HepG2 (cell line): ENCODE measurements around the gene PRPF4. TPM values are rescaled to one million over a fixed set of nuclear protein-coding genes. Genes with fewer than 3 reads are reported as not detected.

Experiments used
- ATAC-seq: fragments of 200-7000 bp; cut with Tn5 transposase; 3 replicates; pipeline ENCODE4 v1.9.1; 2020; ENCODE audit warnings: mild to moderate bottlenecking, moderate library complexity
- BruUV-seq: library from RNA; stranded (reverse); fragments of 400-500 nt; replicated peaks from 2 replicates; lab custom pipeline; 2021; lab: Mats Ljungman, UMichigan
- CTCF ChIA-PET: fragments of 300-600 bp; formaldehyde crosslinking; extraction: SDS; loops from one replicate; lab custom pipeline; 2021; ENCODE audit warnings: low total read pairs, inconsistent platforms, low intra/inter-chr PET ratio; lab: Yijun Ruan, JAX
- POLR2A ChIA-PET: fragments of 350-600 bp; sonication (Branson Sonifier 250); formaldehyde crosslinking; loops from one replicate; lab custom pipeline; 2020; ENCODE audit warnings: antibody characterized with exemption, inconsistent platforms; lab: Yijun Ruan, JAX
- DNase-seq: peaks from one replicate; pipeline ENCODE4 v3.0.0-alpha.2; 2015; ENCODE audit warnings: low spot score
- FAIRE-seq: peaks from 3 replicates; lab custom pipeline; 2011; peaks lifted over from hg19 to GRCh38; lab: Jason Lieb, UNC
- H2AFZ ChIP-seq: one replicate; pipeline ENCODE4 v1.6.1; 2011; ENCODE audit warnings: low read length, inconsistent platforms
- H3K27ac ChIP-seq: fragments of 300-600 bp; 3 replicates; pipeline ENCODE4 v1.8.0; 2011; ENCODE audit warnings: mixed run types, mild to moderate bottlenecking, mixed read lengths, low read length, inconsistent platforms; ENCODE audit not compliant: insufficient read depth; ENCODE audit errors: extremely low read length
- H3K27me3 ChIP-seq, 2 experiments: fragments of 200-600 bp in 1 of 2; 2 replicates in 1 of 2; 3 replicates in 1 of 2; pipeline versions ENCODE4 v1.6.0 to v1.8.0; 2011; ENCODE audit warnings: low read length in 2 of 2, mild to moderate bottlenecking in 2 of 2, moderate library complexity in 2 of 2, inconsistent platforms in 1 of 2; ENCODE audit not compliant: insufficient read depth in 2 of 2, control insufficient read depth in 1 of 2
- H3K36me3 ChIP-seq, 2 experiments: fragments of 200-600 bp in 1 of 2; replicated peaks in 1 of 2; 2 replicates in 1 of 2; 3 replicates in 1 of 2; pipeline versions ENCODE4 v1.5.1 to v1.8.0; 2011; ENCODE audit warnings: low read length in 2 of 2, inconsistent platforms in 1 of 2; ENCODE audit not compliant: insufficient read depth in 2 of 2, control insufficient read depth in 1 of 2
- H3K4me1 ChIP-seq: 2 replicates; pipeline ENCODE4 v1.5.1; 2012; ENCODE audit warnings: low read length, inconsistent platforms; ENCODE audit not compliant: insufficient read depth
- H3K4me2 ChIP-seq: 2 replicates; pipeline ENCODE4 v1.6.0; 2011; ENCODE audit warnings: low read depth, low read length, inconsistent platforms
- H3K4me3 ChIP-seq, 3 experiments: fragments of 200-600 bp in 1 of 3; sonication (generic), shearing (Covaris generic) in 1 of 3; replicated peaks in 1 of 3; 2 replicates each; pipeline ENCODE4 v1.5.1; 2011 to 2016; ENCODE audit warnings: low read length in 3 of 3, inconsistent platforms in 2 of 3, low read depth in 2 of 3, mild to moderate bottlenecking in 2 of 3, control low read depth in 1 of 3, mixed read lengths in 1 of 3; ENCODE audit not compliant: insufficient read depth in 1 of 3
- H3K79me2 ChIP-seq: one replicate; pipeline ENCODE4 v1.6.1; 2011; ENCODE audit warnings: low read length, inconsistent platforms; ENCODE audit not compliant: insufficient read depth
- H3K9ac ChIP-seq: 2 replicates; pipeline ENCODE4 v1.6.0; 2011; ENCODE audit warnings: mild to moderate bottlenecking, low read depth, low read length, inconsistent platforms; ENCODE audit not compliant: insufficient read depth
- H3K9me3 ChIP-seq: 2 replicates; pipeline ENCODE4 v1.5.1; 2012; ENCODE audit warnings: mild to moderate bottlenecking, low read length
- H4K20me1 ChIP-seq: 2 replicates; pipeline ENCODE4 v1.6.0; 2011; ENCODE audit warnings: inconsistent platforms, mild to moderate bottlenecking, low read length, moderate library complexity; ENCODE audit not compliant: insufficient read depth
- CHCHD3 ChIP-seq: sonication (generic); formaldehyde crosslinking; IDR thresholded peaks from 2 replicates; pipeline ENCODE4 v1.8.0; 2022; ENCODE audit warnings: mild to moderate bottlenecking, missing genetic modification reagents, moderate library complexity
- GATAD2A ChIP-seq: IDR thresholded peaks from 2 replicates; pipeline ENCODE4 v1.6.1; 2016
- JUN ChIP-seq: sonication (generic); formaldehyde crosslinking; IDR thresholded peaks from 2 replicates; pipeline ENCODE4 v1.4.0; 2020; ENCODE audit warnings: mild to moderate bottlenecking, missing genetic modification reagents
- KAT2B ChIP-seq: fragments of 150-350 bp; IDR thresholded peaks from 2 replicates; pipeline ENCODE4 v1.6.1; 2014; ENCODE audit warnings: low read depth, low read length, borderline replicate concordance
- MLXIP ChIP-seq: sonication (generic); formaldehyde crosslinking; IDR thresholded peaks from 2 replicates; pipeline ENCODE4 v1.9.0; 2021; ENCODE audit warnings: missing genetic modification reagents, borderline replicate concordance
- PHB2 ChIP-seq: fragments of 450-650 bp; IDR thresholded peaks from 2 replicates; pipeline ENCODE4 v1.6.1; 2018; ENCODE audit not compliant: partially characterized antibody
- THAP7 ChIP-seq: sonication (generic); formaldehyde crosslinking; IDR thresholded peaks from 2 replicates; pipeline ENCODE4 v1.8.1; 2023; ENCODE audit warnings: mild to moderate bottlenecking, missing genetic modification reagents
- WGBS: methylation state at CpG from one replicate; pipeline ENCODE4 v1.1.6; 2017; ENCODE audit warnings: low lambda C conversion rate; 5-methylcytosine and 5-hydroxymethylcytosine counted together
- in situ Hi-C: cut with HindIII; loops from 2 replicates; pipeline ENCODE4 v1.10.0; 2017; ENCODE audit warnings: low pct_unique_long_range_greater_than_20kb; ENCODE audit not compliant: extremely low pct_ligation_motif_present
- intact Hi-C: fragments of 100-400 bp; cut with micrococcal nuclease; formaldehyde crosslinking; loops from one replicate; pipeline ENCODE4 v1.10.0; 2022; ENCODE audit not compliant: unreplicated experiment
- polyA plus RNA-seq, 8 experiments: library from polyadenylated mRNA; depleted of rRNA in 3 of 8; stranded (reverse) in 7 of 8; unstranded in 1 of 8; fragments of >200 nt; fragmentation: Illumina TruSeq in 4 of 8; extraction: Trizol in 4 of 8; gene quantifications; 2 replicates each; pipeline versions ENCODE4 v1.2.1 to v1.2.3, GENCODE V29; 2011 to 2016; ENCODE audit warnings: low read depth in 4 of 8, missing spikeins in 1 of 8, mixed read lengths in 1 of 8; ENCODE audit not compliant: insufficient read depth in 1 of 8
- total RNA-seq, 5 experiments: library from RNA; depleted of rRNA; stranded (reverse); fragments of >200 nt; fragmentation: Illumina TruSeq; extraction: Trizol; gene quantifications; 2 replicates each; pipeline ENCODE4 v1.2.3, GENCODE V29; 2016; ENCODE audit warnings: low read depth in 1 of 5
- TF ChIP-seq, protein P1 (sequence below): IDR thresholded peaks from 2 replicates; pipeline ENCODE4 v1.6.1; 2016

Gene PRPF4
- total and polyA plus RNA-seq, 2 of the 13 experiments (the other 11 are each of a cell fraction or from before 2014, with no cell fraction given), result 10.3 to 49.0 TPM

GRCh38 chr9:113320051-113320450, 44.6 kb downstream of the PRPF4 start (continued):
- TF ChIP-seq JUN, result no peak
- TF ChIP-seq THAP7, result no peak
- TF ChIP-seq KAT2B, result no peak
- TF ChIP-seq GATAD2A (CRISPR knock-in tag), result no peak

DNA sequence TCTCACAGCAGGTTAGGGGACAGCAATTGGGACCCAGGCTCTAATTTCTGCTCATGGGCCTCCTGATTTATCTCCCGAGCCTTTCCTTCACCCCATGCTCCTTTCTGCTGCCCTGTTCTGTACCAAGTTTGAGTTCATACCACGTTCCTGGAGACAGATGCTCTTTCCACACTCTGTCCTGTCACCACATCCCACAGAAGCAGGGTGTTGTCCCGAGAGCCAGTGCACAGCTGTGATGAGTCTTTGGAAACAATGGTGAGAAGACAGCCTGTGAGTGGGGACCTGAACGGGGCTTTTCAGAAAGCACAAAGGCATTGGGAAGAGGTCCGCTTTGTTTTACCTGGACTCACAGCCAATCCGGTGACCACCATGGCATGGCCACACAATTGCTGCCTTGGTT, 47.2 kb downstream of the PRPF4 start:
- TF ChIP-seq CHCHD3 (no peak), MLXIP (CRISPR knock-in tag) (no peak), PHB2 (no peak)
- TF ChIP-seq, protein P1, sequence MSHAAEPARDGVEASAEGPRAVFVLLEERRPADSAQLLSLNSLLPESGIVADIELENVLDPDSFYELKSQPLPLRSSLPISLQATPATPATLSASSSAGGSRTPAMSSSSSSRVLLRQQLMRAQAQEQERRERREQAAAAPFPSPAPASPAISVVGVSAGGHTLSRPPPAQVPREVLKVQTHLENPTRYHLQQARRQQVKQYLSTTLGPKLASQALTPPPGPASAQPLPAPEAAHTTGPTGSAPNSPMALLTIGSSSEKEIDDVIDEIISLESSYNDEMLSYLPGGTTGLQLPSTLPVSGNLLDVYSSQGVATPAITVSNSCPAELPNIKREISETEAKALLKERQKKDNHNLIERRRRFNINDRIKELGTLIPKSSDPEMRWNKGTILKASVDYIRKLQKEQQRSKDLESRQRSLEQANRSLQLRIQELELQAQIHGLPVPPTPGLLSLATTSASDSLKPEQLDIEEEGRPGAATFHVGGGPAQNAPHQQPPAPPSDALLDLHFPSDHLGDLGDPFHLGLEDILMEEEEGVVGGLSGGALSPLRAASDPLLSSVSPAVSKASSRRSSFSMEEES (CRISPR knock-in tag), result no peak
- H4K20me1 ChIP-seq, result no peaks in the 10 kb centered on the region
- FAIRE-seq (no peak), ATAC-seq (no peak), DNase-seq (no peak)
- no peaks in the 10 kb centered on the region for H3K9me3 ChIP-seq
- H3K4me3 ChIP-seq, result no peak overlapping the region
- intact Hi-C loops, result no loop called here
- H2AFZ ChIP-seq, result no peak overlapping the region
- H3K27me3 ChIP-seq, result no peaks in the 10 kb centered on the region
- WGBS, result 48% methylated on average over 6 of the region's 6 CpGs
- CTCF ChIA-PET, result no interaction called here
- no peaks in the 10 kb centered on the region for H3K79me2 ChIP-seq
- H3K27ac ChIP-seq, result no peak overlapping the region
- BruUV-seq, result no TSS peak
- POLR2A ChIA-PET, result interaction anchor here (1.1 kb wide), 1 partner anchor 17 kb away, joined by 3 read pairs; no protein-coding TSS in a partner anchor
- no peak overlapping the region for H3K9ac ChIP-seq
- H3K4me1 ChIP-seq, result no peaks in the 10 kb centered on the region
- no peaks in the 10 kb centered on the region for H3K36me3 ChIP-seq
- H3K4me2 ChIP-seq, result no peak overlapping the region
- in situ Hi-C loops, result no loop called here
